K562 (cell line): Measurements from ENCODE around the gene RBPJL. TPM values are rescaled to one million over a fixed set of nuclear protein-coding genes. Genes with fewer than 3 reads are reported as not detected.

ENCODE experiments used
- C11orf30 ChIP-seq: fragments of 450-650 bp; IDR thresholded peaks from 2 replicates; pipeline ENCODE4 v1.6.1; 2016; ENCODE audit warnings: low read depth, mild to moderate bottlenecking
- NR4A1 ChIP-seq, 2 experiments: fragments of 250-450 bp in 1 of 2; fragments of 450-650 bp in 1 of 2; sonication (Bioruptor Pico) in 1 of 2; IDR thresholded peaks; 2 replicates each; pipeline versions ENCODE4 v1.4.0 to v1.6.1; 2016 to 2020; ENCODE audit warnings: mild to moderate bottlenecking in 2 of 2, missing compliant biosample characterization in 1 of 2, missing genetic modification characterization in 1 of 2, moderate library complexity in 1 of 2
- RUNX1 ChIP-seq: sonication (generic); IDR thresholded peaks from 2 replicates; pipeline ENCODE4 v1.6.1; 2016; ENCODE audit warnings: antibody characterized with exemption, low read depth
- SMAD4 ChIP-seq: fragments of 250-450 bp; sonication (Bioruptor Pico); conservative IDR thresholded peaks from 2 replicates; pipeline ENCODE4 v1.8.0; 2021; ENCODE audit warnings: inconsistent platforms, mild to moderate bottlenecking, moderate library complexity
- USF2 ChIP-seq: sonication (generic); formaldehyde crosslinking; IDR thresholded peaks from 2 replicates; pipeline ENCODE4 v1.5.0; 2020; ENCODE audit warnings: missing genetic modification reagents
- ZBTB5 ChIP-seq: fragments of 450-650 bp; IDR thresholded peaks from 2 replicates; pipeline ENCODE4 v1.6.1; 2017; ENCODE audit warnings: antibody characterized with exemption
- ZNF76 ChIP-seq: fragments of 250-450 bp; sonication (Bioruptor Pico); IDR thresholded peaks from 2 replicates; pipeline ENCODE4 v1.4.0; 2020; ENCODE audit warnings: mild to moderate bottlenecking, moderate library complexity, borderline replicate concordance
- polyA plus RNA-seq, 8 experiments: library from polyadenylated mRNA; depleted of rRNA in 4 of 8; stranded (reverse) in 5 of 8; unstranded in 3 of 8; fragments of >200 nt; fragmentation: Nextera tagmentation in 2 of 8; fragmentation: Illumina TruSeq in 1 of 8; extraction: Ambion mirVana in 2 of 8; extraction: Trizol in 1 of 8; gene quantifications; 2 replicates each; pipeline versions ENCODE4 v1.2.1 to v1.2.3, GENCODE V29; 2011 to 2014; ENCODE audit warnings: inconsistent platforms in 1 of 8, missing spikeins in 1 of 8
- total RNA-seq, 7 experiments: library from RNA; depleted of rRNA in 6 of 7; stranded (reverse); fragments of >200 nt in 6 of 7; fragmentation: Illumina TruSeq in 2 of 7; extraction: Trizol in 2 of 7; gene quantifications; 2 replicates each; pipeline versions ENCODE4 v1.2.1 to v1.2.3, GENCODE V29; 2011 to 2021; ENCODE audit warnings: low replicate concordance in 1 of 7
- TF ChIP-seq, protein P1 (sequence below): fragments of 250-450 bp; sonication (Bioruptor Pico); IDR thresholded peaks from 2 replicates; pipeline ENCODE4 v1.4.0; 2020; ENCODE audit warnings: mild to moderate bottlenecking
- TF ChIP-seq, protein P2 (sequence below): fragments of 250-450 bp; sonication (Bioruptor Pico); IDR thresholded peaks from 2 replicates; pipeline ENCODE4 v1.4.0; 2020
- TF ChIP-seq, protein P3 (sequence below): sonication (generic); formaldehyde crosslinking; IDR thresholded peaks from 2 replicates; pipeline ENCODE4 v1.4.0; 2020; ENCODE audit warnings: mild to moderate bottlenecking, missing genetic modification reagents
- TF ChIP-seq, protein P4 (sequence below), 2 experiments: fragments of 200-800 bp in 1 of 2; sonication (Bioruptor generic) in 1 of 2; sonication (generic) in 1 of 2; formaldehyde crosslinking in 1 of 2; IDR thresholded peaks in 1 of 2; conservative IDR thresholded peaks in 1 of 2; 2 replicates each; pipeline versions ENCODE4 v1.5.0 to v1.6.1; 2016 to 2020; ENCODE audit warnings: missing compliant biosample characterization in 1 of 2, missing genetic modification characterization in 1 of 2, missing genetic modification reagents in 1 of 2
- TF ChIP-seq, protein P5 (sequence below), 2 experiments: IDR thresholded peaks; 2 replicates each; pipeline ENCODE4 v1.6.1; 2012; ENCODE audit warnings: improper control_type of control experiment in 2 of 2, low read depth in 2 of 2, low read length in 2 of 2, borderline replicate concordance in 1 of 2

The RBPJL gene
- total and polyA plus RNA-seq, 9 of the 15 experiments (the other 6 are each of a cell fraction or from before 2014, with no cell fraction given), result not detected

GRCh38 chr20:45293041-45294002 is 13.3 kb upstream of the RBPJL start (continued):
- TF ChIP-seq USF2 (CRISPR knock-in tag) (no peak), C11orf30 (no peak), ZBTB5 (no peak), NR4A1 (CRISPR knock-in tag; IDR thresholded peaks at IDR 0.05) (no peak), NR4A1 (tag; IDR thresholded peaks at IDR 0.05) (no peak), RUNX1 (no peak), ZNF76 (no peak), SMAD4 (CRISPR knock-in tag) (peak; percentile 62)
- TF ChIP-seq, protein P1, sequence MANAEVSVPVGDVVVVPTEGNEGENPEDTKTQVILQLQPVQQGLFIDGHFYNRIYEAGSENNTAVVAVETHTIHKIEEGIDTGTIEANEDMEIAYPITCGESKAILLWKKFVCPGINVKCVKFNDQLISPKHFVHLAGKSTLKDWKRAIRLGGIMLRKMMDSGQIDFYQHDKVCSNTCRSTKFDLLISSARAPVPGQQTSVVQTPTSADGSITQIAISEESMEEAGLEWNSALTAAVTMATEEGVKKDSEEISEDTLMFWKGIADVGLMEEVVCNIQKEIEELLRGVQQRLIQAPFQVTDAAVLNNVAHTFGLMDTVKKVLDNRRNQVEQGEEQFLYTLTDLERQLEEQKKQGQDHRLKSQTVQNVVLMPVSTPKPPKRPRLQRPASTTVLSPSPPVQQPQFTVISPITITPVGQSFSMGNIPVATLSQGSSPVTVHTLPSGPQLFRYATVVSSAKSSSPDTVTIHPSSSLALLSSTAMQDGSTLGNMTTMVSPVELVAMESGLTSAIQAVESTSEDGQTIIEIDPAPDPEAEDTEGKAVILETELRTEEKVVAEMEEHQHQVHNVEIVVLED, result no peak
- TF ChIP-seq, protein P2, sequence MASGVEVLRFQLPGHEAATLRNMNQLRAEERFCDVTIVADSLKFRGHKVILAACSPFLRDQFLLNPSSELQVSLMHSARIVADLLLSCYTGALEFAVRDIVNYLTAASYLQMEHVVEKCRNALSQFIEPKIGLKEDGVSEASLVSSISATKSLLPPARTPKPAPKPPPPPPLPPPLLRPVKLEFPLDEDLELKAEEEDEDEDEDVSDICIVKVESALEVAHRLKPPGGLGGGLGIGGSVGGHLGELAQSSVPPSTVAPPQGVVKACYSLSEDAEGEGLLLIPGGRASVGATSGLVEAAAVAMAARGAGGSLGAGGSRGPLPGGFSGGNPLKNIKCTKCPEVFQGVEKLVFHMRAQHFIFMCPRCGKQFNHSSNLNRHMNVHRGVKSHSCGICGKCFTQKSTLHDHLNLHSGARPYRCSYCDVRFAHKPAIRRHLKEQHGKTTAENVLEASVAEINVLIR (CRISPR knock-in tag), result no peak
- TF ChIP-seq, protein P3, sequence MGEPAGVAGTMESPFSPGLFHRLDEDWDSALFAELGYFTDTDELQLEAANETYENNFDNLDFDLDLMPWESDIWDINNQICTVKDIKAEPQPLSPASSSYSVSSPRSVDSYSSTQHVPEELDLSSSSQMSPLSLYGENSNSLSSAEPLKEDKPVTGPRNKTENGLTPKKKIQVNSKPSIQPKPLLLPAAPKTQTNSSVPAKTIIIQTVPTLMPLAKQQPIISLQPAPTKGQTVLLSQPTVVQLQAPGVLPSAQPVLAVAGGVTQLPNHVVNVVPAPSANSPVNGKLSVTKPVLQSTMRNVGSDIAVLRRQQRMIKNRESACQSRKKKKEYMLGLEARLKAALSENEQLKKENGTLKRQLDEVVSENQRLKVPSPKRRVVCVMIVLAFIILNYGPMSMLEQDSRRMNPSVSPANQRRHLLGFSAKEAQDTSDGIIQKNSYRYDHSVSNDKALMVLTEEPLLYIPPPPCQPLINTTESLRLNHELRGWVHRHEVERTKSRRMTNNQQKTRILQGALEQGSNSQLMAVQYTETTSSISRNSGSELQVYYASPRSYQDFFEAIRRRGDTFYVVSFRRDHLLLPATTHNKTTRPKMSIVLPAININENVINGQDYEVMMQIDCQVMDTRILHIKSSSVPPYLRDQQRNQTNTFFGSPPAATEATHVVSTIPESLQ, result no peak
- TF ChIP-seq, protein P4, sequence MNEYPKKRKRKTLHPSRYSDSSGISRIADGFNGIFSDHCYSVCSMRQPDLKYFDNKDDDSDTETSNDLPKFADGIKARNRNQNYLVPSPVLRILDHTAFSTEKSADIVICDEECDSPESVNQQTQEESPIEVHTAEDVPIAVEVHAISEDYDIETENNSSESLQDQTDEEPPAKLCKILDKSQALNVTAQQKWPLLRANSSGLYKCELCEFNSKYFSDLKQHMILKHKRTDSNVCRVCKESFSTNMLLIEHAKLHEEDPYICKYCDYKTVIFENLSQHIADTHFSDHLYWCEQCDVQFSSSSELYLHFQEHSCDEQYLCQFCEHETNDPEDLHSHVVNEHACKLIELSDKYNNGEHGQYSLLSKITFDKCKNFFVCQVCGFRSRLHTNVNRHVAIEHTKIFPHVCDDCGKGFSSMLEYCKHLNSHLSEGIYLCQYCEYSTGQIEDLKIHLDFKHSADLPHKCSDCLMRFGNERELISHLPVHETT (CRISPR knock-in tag; conservative IDR thresholded peaks at IDR 0.05 in 1 of 2, IDR thresholded peaks at IDR 0.05 in 1 of 2), result no peak
- TF ChIP-seq, protein P5, sequence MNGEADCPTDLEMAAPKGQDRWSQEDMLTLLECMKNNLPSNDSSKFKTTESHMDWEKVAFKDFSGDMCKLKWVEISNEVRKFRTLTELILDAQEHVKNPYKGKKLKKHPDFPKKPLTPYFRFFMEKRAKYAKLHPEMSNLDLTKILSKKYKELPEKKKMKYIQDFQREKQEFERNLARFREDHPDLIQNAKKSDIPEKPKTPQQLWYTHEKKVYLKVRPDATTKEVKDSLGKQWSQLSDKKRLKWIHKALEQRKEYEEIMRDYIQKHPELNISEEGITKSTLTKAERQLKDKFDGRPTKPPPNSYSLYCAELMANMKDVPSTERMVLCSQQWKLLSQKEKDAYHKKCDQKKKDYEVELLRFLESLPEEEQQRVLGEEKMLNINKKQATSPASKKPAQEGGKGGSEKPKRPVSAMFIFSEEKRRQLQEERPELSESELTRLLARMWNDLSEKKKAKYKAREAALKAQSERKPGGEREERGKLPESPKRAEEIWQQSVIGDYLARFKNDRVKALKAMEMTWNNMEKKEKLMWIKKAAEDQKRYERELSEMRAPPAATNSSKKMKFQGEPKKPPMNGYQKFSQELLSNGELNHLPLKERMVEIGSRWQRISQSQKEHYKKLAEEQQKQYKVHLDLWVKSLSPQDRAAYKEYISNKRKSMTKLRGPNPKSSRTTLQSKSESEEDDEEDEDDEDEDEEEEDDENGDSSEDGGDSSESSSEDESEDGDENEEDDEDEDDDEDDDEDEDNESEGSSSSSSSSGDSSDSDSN (IDR thresholded peaks at IDR 0.05; ENCODE audit: borderline replicate concordance in 1 of 2, low read depth in 2 of 2, low read length in 2 of 2), result peak in 1 of 2 experiments; percentile 40; a peak in 1 of 4 replicates
